GM21515 (cell line): Measurements from ENCODE around the gene CAPN9.
"Not testable (repeated sequence)": the region's sequence is repeated elsewhere in the genome, so short reads cannot be mapped to it uniquely, and the experiment has no call there.

Source experiments
- ATAC-seq: cut with Tn5 transposase; IDR thresholded peaks from one replicate; pipeline ENCODE4 v1.9.1; 2021; ENCODE audit not compliant: unreplicated experiment

Gene CAPN9

GRCh38 chr1:230767859-230768612, 20.8 kb downstream of the CAPN9 start:
- not testable (repeated sequence) for ATAC-seq

GRCh38 chr1:230768903-230769570, 21.8 kb downstream of the CAPN9 start:
- ATAC-seq = no peak

GRCh38 chr1:230770317-230770716, 23.1 kb downstream of the CAPN9 start:
- ATAC-seq = no peak

- no peak for ATAC-seq
Observed at GRCh38 chr1:230771773-230772354, 24.7 kb downstream of the CAPN9 start.

- ATAC-seq = no peak
Observed at GRCh38 chr1:230772457-230773395, 25.5 kb downstream of the CAPN9 start.

GRCh38 chr1:230773396-230774033, 26.3 kb downstream of the CAPN9 start:
- ATAC-seq = no peak

GRCh38 chr1:230778916-230779590, 31.9 kb downstream of the CAPN9 start:
- ATAC-seq = no peak

GRCh38 chr1:230781131-230781530, 33.9 kb downstream of the CAPN9 start:
- ATAC-seq = no peak

GRCh38 chr1:230781594-230781993, 34.4 kb downstream of the CAPN9 start:
- ATAC-seq = no peak

- no peak for ATAC-seq
Observed at GRCh38 chr1:230784163-230784562, 37.0 kb downstream of the CAPN9 start.

- no peak for ATAC-seq
Observed at GRCh38 chr1:230785636-230786384, 38.6 kb downstream of the CAPN9 start.

GRCh38 chr1:230786385-230786753, 39.2 kb downstream of the CAPN9 start:
- ATAC-seq = no peak

GRCh38 chr1:230787471-230787870, 40.3 kb downstream of the CAPN9 start:
- no peak for ATAC-seq

- ATAC-seq = no peak
Observed at GRCh38 chr1:230788561-230789275, 41.5 kb downstream of the CAPN9 start.

GRCh38 chr1:230790026-230790425, 42.8 kb downstream of the CAPN9 start:
- no peak for ATAC-seq

- ATAC-seq = no peak
Observed at GRCh38 chr1:230791986-230792564, 44.9 kb downstream of the CAPN9 start.

- no peak for ATAC-seq
Observed at GRCh38 chr1:230792691-230793462, 45.7 kb downstream of the CAPN9 start.

- no peak for ATAC-seq
Observed at GRCh38 chr1:230793463-230793745, 46.2 kb downstream of the CAPN9 start.
